GM21381 (cell line): ENCODE data around the gene PLIN5.

ENCODE experiments used
- ATAC-seq: cut with Tn5 transposase; IDR thresholded peaks from one replicate; pipeline ENCODE4 v1.9.1; 2021; ENCODE audit warnings: mild to moderate bottlenecking, moderate library complexity; ENCODE audit not compliant: unreplicated experiment

The PLIN5 gene

DNA sequence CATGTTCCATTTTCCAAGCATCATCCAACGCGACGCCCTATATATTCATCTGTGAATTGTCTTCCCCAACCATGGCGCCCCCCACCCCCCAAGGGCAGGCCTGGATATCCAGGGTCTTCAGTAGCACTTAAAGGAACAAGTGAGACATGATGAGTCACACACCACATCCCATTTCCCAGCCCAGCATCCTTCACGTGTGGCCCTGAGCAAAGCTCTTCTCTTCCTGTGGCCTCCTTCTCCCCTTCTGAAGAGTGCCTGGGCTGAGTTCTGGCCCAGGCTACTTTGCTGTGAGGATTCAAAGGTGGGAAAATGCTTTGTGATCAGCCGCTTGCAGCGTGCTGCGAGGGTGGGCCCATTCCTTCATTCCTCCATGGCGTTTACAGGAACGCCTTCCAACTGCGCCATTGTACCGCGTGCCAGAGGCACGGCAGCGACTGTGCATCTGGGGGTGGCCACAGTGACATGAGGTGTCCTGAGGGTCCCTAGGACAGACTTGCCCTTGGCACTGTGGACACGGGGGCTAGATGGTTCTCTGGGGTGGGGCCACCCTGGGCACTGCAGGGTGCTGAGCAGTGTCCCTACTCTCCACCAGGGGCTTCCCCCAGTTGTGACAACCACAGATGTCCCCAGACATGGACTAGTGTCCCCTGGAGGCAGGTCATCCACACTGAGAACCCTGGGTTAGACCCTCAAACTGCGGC, 28.4 kb downstream of the PLIN5 start:
- no peak for ATAC-seq

- no peak for ATAC-seq
These were observed 29.2 kb downstream of the PLIN5 start for GRCh38 chr19:4505570-4506448.

DNA sequence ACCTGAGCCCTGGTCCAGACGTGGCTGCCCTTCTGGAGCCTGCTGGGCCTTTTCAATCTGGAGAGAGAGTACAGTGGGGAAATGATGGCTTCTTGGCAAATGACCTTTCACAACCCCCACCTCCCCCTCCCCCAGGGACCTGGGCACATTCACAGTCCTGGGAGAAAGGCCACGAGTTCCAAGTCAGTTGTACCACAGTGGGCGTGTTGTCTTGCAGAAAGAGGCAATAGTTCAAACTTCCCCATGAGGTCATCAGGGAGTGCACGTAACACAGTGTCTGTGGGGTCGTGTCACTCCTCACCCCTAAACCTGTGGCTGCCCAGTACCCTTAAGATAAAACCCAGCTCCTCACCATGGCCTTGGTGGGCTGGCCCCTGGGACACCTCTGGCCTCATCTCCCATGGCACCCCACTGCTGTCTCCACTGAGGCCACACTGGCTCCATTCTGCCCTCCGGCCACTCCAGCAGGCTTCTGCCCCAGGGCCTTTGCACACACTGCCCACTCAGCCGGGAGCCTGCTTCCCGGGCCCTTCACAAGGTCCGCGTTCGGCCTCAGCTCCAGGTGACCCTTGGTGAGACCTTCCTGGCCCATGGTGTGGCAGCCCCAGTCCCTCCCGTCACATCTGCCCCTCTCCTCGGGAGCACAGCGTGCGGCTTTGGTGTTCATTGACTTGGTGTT, 30.0 kb downstream of the PLIN5 start:
- no peak for ATAC-seq

DNA sequence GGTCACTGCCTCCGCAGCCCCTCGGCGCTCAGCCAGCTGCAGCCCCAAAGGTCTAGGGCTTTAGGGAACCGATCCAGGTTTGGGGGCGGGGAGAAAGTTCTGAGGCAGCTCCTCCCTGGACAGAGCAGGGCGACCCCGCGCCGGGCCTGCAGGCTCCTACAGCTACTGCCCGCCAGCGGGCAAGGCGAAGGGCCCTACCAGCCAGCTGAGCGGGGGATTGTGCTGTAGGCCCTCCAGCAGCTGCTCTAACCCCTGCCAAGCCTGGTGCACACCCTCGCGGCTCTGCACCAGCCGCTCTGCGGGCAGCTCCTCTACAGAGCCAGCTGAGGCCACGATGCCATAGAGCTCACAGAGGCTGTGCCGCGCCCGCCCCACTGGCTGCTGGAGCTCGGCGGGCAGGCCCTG, 30.7 kb downstream of the PLIN5 start:
- no peak for ATAC-seq

DNA sequence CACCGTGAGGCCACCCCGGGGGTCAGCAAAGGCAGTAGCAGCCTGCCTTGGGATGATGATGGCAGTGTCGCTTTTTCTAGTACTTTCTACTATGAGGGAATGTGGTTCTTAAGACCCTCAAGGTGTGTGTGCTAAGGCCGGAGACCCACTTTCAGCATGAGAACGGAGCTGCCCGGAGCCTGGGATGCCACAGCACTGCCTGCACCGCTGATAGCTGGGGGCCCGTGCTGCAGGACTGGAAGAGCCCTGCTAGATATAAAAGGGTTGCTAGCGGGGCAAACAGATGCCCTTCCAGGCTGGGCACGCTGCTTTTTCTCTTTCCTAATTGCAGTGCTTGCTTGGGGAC, 31.2 kb downstream of the PLIN5 start:
- ATAC-seq = no peak

DNA sequence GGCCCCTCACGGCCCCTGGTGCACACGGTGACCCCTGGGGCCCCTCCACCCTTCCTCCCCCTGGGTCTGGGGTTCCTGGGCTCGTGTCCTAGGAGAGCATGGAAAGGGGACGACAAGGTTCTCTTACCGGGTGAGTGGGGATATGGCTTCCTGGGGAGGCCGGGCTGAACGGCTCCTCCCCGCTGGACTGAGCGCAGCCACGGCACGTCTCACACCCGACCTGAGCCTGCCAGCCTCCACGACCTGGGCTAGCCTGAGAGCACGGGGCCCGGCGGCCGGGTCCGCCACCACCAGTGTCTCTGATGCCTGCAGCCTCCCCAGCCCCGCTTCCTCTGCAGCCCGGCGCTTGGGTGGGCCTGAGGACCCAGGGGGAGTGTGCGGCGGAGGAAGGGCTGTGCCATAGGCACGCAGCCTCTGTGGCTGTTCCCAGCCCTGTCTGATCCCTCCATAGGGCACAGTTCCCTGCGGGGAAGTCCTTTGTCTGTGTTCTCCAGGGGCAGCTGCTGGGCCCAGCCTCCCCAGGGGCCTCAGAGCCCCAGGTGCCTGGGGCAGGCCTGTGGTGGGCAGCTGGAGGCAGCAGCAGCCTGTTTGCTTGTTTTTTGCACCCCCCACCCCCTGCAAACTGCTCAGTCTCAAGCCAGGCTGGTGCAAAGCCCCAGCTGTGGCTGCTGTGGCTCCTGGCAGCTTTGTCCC, 31.7 kb downstream of the PLIN5 start:
- no peak for ATAC-seq

- ATAC-seq = no peak
These were observed 32.5 kb downstream of the PLIN5 start for GRCh38 chr19:4502282-4503131.

GRCh38 chr19:4501691-4502090, 33.3 kb downstream of the PLIN5 start:
- no peak for ATAC-seq

- ATAC-seq = no peak
These were observed 34.0 kb downstream of the PLIN5 start for GRCh38 chr19:4500841-4501591.

- ATAC-seq = no peak
These were observed 35.2 kb downstream of the PLIN5 start for GRCh38 chr19:4499855-4500254.

DNA sequence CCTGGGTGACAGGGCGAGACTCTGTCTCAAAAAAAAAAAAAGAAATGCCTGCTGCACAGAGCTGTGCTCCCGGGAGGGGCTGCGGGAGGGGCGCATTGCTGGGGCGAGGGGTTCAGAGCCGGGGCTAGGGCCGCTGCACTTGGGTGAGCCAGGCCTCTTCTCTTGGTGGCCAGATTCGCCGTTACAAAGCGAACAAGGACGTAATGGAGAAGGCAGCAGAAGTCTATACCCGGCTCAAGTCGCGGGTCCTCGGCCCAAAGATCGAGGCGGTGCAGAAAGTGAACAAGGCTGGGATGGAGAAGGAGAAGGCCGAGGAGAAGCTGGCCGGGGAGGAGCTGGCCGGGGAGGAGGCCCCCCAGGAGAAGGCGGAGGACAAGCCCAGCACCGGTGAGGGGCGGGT, 35.7 kb downstream of the PLIN5 start:
- no peak for ATAC-seq

DNA sequence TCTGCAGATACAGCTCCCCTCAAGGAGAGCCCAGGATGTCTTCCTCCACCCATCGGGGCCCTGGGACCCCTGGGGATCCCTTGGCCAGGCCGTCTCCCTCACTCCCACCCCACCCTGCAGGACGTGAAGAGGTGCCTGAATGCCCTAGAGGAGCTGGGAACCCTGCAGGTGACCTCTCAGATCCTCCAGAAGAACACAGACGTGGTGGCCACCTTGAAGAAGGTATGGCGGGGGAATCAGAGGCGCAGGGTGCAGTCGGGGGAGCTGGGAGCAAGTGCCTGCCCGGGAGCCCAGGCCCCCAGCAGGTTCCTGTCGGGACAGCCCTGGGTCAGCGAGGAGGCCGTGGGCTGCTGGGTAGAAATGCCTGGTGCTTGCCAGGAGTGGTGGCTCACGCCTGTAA, 36.3 kb downstream of the PLIN5 start:
- ATAC-seq = no peak

DNA sequence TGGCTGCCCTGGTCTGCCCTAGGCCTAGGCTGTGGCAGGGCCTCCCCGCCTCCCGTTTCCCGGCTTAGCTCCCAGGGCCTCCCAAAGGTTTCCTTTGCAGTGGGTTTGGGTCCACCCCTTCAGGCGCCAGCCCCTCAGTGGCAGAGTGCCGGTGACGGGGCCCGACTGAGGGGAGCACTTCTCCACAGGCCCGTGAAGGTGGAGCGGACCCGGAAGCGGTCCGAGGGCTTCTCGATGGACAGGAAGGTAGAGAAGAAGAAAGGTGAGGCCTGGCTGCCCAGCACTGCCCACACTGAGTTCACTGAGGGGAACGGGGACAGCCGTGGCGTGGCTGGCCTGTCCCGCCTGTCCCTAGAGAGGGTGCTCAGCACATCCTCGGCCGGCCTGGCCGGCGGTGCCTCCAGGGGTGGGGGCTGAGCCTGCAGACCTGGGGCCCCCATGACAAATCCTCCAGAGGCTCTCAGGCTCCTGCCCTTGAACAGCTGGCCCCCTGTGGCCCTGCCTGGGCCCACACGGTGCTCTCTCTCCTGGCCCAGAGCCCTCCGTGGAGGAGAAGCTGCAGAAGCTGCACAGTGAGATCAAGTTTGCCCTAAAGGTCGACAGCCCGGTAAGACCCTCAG, 37.1 kb downstream of the PLIN5 start:
- no peak for ATAC-seq

GRCh38 chr19:4496304-4496703, 38.7 kb downstream of the PLIN5 start:
- no peak for ATAC-seq

DNA sequence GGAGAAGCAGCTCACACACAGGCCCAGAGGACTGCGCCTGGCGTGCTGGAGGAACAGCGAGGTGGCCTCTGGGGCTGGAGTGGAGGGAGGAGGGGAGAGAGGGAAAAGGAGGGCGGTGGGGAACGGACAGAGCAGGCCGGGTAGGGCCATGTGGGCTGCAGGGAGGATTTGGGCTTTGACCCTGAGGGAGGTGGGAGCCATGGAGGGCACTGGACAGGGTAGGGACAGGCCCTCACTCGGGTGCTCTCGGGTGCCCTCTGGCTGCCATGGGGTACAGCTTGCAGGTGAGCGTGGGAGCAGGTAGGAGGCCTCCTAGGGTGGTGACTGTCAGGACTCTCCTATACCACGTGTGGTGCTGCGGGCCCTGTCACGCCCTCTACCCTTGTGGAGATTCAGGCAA, 39.6 kb downstream of the PLIN5 start:
- no peak for ATAC-seq

GRCh38 chr19:4494691-4495064, 40.3 kb downstream of the PLIN5 start:
- ATAC-seq = no peak

DNA sequence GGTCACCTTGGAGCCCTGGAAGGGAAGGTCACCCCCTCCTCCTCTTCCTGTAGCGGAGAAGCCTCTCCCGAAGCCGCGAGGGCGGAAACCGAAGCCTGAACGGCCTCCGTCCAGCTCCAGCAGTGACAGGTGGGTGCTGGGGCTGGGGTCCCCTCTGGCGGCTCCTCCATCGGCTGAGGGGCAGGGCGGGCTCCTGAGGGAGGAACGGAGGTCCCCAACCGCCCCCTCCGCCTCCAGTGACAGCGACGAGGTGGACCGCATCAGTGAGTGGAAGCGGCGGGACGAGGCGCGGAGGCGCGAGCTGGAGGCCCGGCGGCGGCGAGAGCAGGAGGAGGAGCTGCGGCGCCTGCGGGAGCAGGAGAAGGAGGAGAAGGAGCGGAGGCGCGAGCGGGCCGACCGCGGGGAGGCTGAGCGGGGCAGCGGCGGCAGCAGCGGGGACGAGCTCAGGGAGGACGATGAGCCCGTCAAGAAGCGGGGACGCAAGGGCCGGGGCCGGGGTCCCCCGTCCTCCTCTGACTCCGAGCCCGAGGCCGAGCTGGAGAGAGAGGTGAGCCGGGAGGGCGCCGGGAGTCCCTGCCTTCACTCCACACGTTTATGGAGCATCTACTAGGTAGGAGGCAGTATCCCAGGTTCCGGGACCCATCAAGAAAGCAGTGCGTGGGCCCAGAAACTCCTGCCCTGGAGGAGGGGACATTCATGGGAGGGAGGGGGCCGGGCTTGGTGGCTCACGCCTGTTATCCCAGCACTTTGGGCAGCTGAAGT, 40.9 kb downstream of the PLIN5 start:
- no peak for ATAC-seq

- ATAC-seq = no peak
These were observed 41.7 kb downstream of the PLIN5 start for GRCh38 chr19:4493104-4493928.
